ENCODE results near the gene ATP5F1C.
"Not testable (repeated sequence)": the region's sequence is repeated elsewhere in the genome, so short reads cannot be mapped to it uniquely, and the experiment has no call there.

ATP5F1C gene

GRCh38 chr10:7787857-7788638, at the start of gene ATP5F1C, which contains the start of gene KIN:
Gene ATP5F1C, plus strand, starts transcription at chr10:7788177. Its CDS starts 31 bp downstream, at chr10:7788208.
Gene KIN, minus strand, starts transcription at chr10:7787993. Its CDS starts 60 bp downstream, at chr10:7787933.
- peak; percentile 90 for DNase-seq (ENCODE audit: low read depth)

- no peak for DNase-seq (ENCODE audit: low read depth)
Measured at GRCh38 chr10:7738536-7739407, 49.2 kb upstream of the ATP5F1C start.

DNA sequence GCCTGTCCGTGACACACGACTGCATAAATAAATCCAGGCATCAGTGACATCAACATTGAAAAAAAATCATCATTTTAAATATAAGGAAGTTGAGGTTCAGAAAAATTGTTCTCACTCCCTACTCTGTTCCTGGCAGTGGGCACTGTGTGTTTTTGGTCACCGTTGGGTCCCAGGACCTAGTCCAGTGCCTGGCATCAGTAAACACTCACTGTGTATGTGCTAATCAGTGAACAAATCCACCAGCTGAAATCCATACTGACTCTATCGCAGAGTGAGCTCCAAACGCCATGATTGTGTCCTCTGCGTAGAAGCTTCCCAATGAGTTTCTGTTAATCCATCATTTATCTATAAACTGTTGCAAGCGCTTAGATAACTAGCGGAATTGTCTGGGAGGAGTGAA, 43.7 kb upstream of the ATP5F1C start:
- no peak for DNase-seq (ENCODE audit: low read depth)

DNA sequence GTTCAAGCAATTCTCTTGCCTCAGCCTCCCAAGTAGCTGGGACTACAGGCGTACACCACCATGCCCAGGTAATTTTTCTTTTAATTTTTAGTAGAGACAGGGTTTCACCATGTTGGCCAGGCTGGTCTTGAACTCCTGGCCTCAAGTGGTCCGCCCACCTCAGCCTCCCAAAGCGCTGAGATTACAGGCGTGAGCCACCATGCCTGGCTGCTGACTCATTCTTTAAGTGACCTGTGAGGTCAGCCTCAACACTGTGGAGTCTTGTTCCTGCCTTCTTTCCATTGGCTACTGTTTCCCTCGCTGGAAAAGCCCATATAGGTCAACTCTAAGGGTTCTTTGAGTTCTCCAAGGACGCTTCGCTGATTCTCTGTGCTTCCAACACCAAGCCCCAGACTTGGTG, 39.3 kb upstream of the ATP5F1C start:
- not testable (repeated sequence) for DNase-seq (ENCODE audit: low read depth)

DNA sequence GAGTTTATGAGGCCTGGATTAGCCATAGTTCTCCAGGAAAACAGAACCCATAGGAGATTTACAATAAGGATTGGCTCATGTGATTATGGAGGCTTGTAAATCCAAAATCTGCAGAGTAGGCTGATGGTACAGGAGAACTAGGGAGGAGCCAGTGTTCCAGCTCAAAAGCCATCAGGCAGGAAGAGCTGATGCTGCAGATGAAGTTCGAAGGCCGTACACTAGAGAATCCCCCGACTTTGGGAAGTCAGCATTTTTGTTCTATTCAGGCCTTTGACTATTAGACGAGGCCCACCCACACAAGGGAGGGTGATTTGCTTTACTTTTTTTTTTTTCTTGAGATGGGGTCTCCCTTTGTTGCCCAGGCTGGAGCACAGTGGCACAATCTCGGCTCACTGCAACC, 37.8 kb upstream of the ATP5F1C start:
- no peak for DNase-seq (ENCODE audit: low read depth)

DNA sequence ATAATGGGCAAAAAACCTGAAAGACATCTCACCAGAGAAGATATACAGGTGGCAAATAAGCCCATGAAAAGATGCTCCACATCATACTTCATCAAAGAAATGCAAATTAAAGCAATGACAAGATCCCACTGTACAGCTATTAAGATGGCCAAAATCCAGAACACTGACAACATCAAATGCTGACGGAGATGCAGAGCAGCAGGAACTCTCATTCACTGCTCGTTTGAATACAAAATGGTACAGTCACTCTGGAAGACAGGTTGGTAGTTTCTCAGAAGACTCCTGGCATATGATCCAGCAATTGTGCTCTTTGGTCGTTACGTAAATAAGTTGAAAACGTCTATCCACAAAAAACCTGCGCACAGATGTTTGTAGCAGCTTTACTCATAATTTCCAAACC, 35.7 kb upstream of the ATP5F1C start:
- no peak for DNase-seq (ENCODE audit: low read depth)

GRCh38 chr10:7755103-7755502, 32.9 kb upstream of the ATP5F1C start:
- DNase-seq (ENCODE audit: low read depth), result no peak

GRCh38 chr10:7756360-7756992, 31.5 kb upstream of the ATP5F1C start:
- DNase-seq (ENCODE audit: low read depth), result no peak

DNA sequence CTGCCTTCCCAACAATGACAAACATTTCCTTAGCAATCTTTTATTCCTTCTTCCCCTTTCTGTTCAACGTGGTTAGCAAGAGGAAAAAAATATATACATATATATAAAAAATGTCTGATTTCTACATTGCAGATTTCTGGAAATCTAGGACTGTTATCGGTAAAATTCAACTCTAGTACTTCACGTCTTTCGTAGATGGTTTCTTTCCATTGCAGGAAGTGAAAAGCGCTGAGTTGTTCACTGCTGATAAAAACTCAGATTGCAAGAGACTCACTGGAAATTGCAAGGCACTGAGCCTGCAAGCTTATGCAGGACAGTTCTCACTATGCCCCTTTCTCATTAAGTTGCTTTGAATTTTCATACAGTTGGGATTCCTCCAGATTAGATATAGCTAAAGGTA, 24.0 kb upstream of the ATP5F1C start:
- no peak for DNase-seq (ENCODE audit: low read depth)

DNA sequence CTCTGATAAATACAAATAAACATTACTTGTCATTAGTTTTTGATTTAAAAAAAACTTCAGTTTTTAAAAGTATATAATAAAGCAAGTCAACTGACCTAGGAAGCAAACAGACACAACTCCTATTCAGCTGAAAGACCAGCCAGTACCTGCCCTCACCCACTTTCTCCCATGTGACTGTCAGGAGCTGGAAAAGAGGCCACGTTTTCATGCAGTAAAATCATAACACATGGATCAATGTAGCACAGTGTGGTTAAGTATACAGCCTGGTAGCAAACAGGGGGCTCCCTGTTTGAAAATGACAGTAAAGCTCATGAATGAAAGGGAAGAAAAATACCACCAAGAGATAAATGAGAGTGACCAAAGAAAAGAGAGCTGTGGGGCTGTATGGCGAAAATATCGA, 21.7 kb upstream of the ATP5F1C start:
- no peak for DNase-seq (ENCODE audit: low read depth)

- DNase-seq (ENCODE audit: low read depth), result no peak
Measured at GRCh38 chr10:7767209-7767608, 20.8 kb upstream of the ATP5F1C start.

- DNase-seq (ENCODE audit: low read depth), result no peak
Measured at GRCh38 chr10:7768417-7768816, 19.6 kb upstream of the ATP5F1C start.

GRCh38 chr10:7773845-7774801, 13.9 kb upstream of the ATP5F1C start:
- no peak for DNase-seq (ENCODE audit: low read depth)

- DNase-seq (ENCODE audit: low read depth), result no peak
Measured at GRCh38 chr10:7776777-7777176, 11.2 kb upstream of the ATP5F1C start.

DNA sequence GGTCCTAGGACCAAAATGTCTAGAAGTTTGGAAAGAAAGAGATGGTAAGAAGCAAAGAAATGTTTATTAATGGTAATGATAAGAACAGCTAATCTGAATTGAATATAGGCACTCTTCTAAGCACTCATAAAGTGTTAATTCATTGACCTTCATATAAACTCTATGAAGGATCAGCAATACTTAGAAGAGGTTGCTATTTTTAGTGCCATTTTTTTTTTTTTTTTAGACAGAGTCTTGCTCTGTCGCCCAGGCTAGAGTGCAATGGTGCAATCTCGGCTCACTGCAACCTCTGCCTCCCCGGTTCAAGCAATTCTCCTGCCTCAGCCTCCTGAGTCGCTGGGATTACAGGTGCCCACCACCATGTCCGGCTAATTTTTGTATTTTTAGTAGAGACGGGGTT, 5.8 kb upstream of the ATP5F1C start:
- DNase-seq (ENCODE audit: low read depth), result not testable (repeated sequence)

- DNase-seq (ENCODE audit: low read depth), result no peak
Measured at GRCh38 chr10:7786430-7786829, 1.5 kb upstream of the ATP5F1C start.

DNA sequence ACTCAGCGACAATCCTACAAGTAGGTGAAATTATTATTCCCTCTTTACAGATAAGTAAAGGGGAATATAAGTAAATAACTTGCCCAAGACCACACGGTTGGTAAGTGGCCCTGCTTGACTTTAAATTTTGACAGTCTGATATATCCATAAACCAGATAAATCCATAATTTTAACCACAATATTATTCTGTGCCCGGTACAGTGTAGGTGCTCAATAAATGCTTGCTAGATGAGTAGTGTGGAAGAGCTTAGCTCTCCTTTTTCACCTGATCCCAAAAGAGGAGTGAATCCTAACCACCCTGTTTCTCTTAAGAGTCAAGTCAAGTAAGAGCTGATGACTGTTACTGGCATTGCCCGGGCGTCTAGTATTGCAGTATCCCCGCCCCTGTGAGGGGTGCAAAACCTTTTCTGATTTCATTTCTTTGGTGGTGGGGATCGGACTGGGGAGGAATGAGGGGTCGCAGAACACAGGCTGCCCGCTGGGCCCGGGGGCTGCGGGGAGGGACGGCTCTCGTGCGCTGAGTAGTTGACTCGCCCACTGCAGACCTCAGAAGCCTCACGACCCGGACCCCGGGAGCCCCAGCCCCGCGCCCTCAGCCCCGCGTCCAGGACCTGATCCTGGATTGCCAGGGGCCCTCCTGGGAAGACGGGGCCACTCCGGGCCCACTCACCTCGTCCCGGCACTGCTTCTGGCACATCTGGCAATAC, 674 bp upstream of the ATP5F1C start:
- no peak for DNase-seq (ENCODE audit: low read depth)

GRCh38 chr10:7788639-7789286, 786 bp downstream of the ATP5F1C start:
- DNase-seq (ENCODE audit: low read depth), result no peak

- DNase-seq (ENCODE audit: low read depth), result no peak
Measured at GRCh38 chr10:7789390-7789789, 1.4 kb downstream of the ATP5F1C start.

DNA sequence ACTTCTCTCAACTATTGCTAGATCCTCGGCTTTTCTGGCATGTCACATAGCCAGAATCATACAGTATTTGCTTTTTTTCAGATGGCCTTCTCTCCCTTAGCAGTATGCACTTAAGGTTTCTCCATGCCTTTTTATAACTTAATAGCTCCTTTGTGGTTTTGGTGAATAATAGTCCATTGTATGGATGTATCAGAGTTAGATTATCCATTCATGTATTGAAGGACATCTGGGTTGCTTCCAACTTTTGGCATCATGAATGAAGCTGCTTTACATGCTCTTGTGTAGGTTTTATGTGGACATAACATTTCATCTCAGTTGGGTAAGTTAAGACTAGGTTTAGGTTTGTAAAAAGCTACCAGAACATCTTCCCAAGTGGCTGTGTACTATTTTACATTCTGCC, 4.6 kb downstream of the ATP5F1C start:
- no peak for DNase-seq (ENCODE audit: low read depth)
